PC-9 (cell line): ENCODE measurements around the gene NT5DC1. TPM values are rescaled to one million over a fixed set of nuclear protein-coding genes. Genes with fewer than 3 reads are reported as not detected.
A peak's percentile ranks its signal among the peaks of the same experiment; 100 is the strongest.

Source experiments
- BruUV-seq: library from RNA; stranded (reverse); fragments of 400-500 nt; replicated peaks from 2 replicates; lab custom pipeline; 2021; lab: Mats Ljungman, UMichigan
- CTCF ChIA-PET: fragments of 300-600 bp; sonication (Branson Sonifier 250); formaldehyde crosslinking; loops from one replicate; lab custom pipeline; 2022; ENCODE audit warnings: antibody characterized with exemption; lab: Charles Lee
- POLR2A ChIA-PET: fragments of 300-600 bp; sonication (Branson Sonifier 250); formaldehyde crosslinking; loops from one replicate; lab custom pipeline; 2022; ENCODE audit warnings: antibody characterized with exemption; ENCODE audit not compliant: unreplicated experiment; lab: Charles Lee
- DNase-seq, 2 experiments: peaks; one replicate each; pipeline versions ENCODE4 v3.0.0 to v3.0.0-alpha.2; 2015 to 2022; ENCODE audit warnings: mixed read lengths in 1 of 2
- H2AFZ ChIP-seq: fragments of 200-600 bp; sonication (generic); 2 replicates; pipeline ENCODE4 v1.8.1; 2017; ENCODE audit warnings: antibody characterized with exemption
- H3F3A ChIP-seq: fragments of 200-600 bp; sonication (generic); 2 replicates; pipeline ENCODE4 v1.8.1; 2017; ENCODE audit warnings: antibody characterized with exemption, mild to moderate bottlenecking, low read depth; ENCODE audit not compliant: insufficient read depth
- H3K27ac ChIP-seq: fragments of 200-600 bp; sonication (generic); 2 replicates; pipeline ENCODE4 v1.6.1; 2016; ENCODE audit warnings: mixed run types
- H3K27me3 ChIP-seq: fragments of 200-600 bp; sonication (generic); 2 replicates; pipeline ENCODE4 v1.6.1; 2016; ENCODE audit warnings: low read depth, mixed run types; ENCODE audit not compliant: insufficient read depth
- H3K36me3 ChIP-seq: fragments of 200-600 bp; sonication (generic); 2 replicates; pipeline ENCODE4 v1.6.1; 2016; ENCODE audit warnings: low read depth, mixed run types
- H3K4me1 ChIP-seq: fragments of 200-600 bp; sonication (generic); replicated peaks from 2 replicates; pipeline ENCODE4 v1.6.1; 2016; ENCODE audit warnings: mixed run types; ENCODE audit not compliant: insufficient read depth
- H3K4me2 ChIP-seq: fragments of 200-600 bp; sonication (generic); 2 replicates; pipeline ENCODE4 v1.6.1; 2017; ENCODE audit warnings: mixed run types
- H3K4me3 ChIP-seq: fragments of 200-600 bp; sonication (generic); 2 replicates; pipeline ENCODE4 v1.6.1; 2016; ENCODE audit warnings: mixed run types
- H3K79me2 ChIP-seq: fragments of 200-600 bp; sonication (generic); 2 replicates; pipeline ENCODE4 v1.6.1; 2017; ENCODE audit warnings: low read depth, mixed run types
- H3K9me2 ChIP-seq: fragments of 200-600 bp; sonication (generic); 2 replicates; pipeline ENCODE4 v1.8.1; 2017; ENCODE audit warnings: mild to moderate bottlenecking; ENCODE audit not compliant: insufficient read depth
- H3K9me3 ChIP-seq: fragments of 200-600 bp; sonication (generic); 2 replicates; pipeline ENCODE4 v1.8.1; 2016; ENCODE audit warnings: low read depth; ENCODE audit not compliant: insufficient read depth
- H4K20me1 ChIP-seq: fragments of 200-600 bp; sonication (generic); 2 replicates; pipeline ENCODE4 v1.8.1; 2017; ENCODE audit not compliant: insufficient read depth
- EZH2 ChIP-seq: fragments of 200-600 bp; sonication (generic); IDR thresholded peaks from 2 replicates; pipeline ENCODE4 v1.8.0; 2017; ENCODE audit warnings: antibody characterized with exemption, low read depth
- intact Hi-C: fragments of 100-400 bp; cut with micrococcal nuclease; formaldehyde crosslinking; loops from one replicate; pipeline ENCODE4 v1.10.0; 2022; ENCODE audit not compliant: unreplicated experiment
- total RNA-seq: library from RNA; stranded (reverse); gene quantifications from 2 replicates; pipeline ENCODE4 v1.2.3, GENCODE V29; 2021
- TF ChIP-seq, protein P1 (sequence below): fragments of 200-600 bp; sonication (generic); conservative IDR thresholded peaks from 2 replicates; pipeline ENCODE4 v1.6.1; 2017; ENCODE audit warnings: mixed run types, antibody characterized with exemption, mild to moderate bottlenecking, moderate library complexity

Gene NT5DC1
- total RNA-seq, 1 experiment from 2014 or later, result 33.5 TPM

DNA sequence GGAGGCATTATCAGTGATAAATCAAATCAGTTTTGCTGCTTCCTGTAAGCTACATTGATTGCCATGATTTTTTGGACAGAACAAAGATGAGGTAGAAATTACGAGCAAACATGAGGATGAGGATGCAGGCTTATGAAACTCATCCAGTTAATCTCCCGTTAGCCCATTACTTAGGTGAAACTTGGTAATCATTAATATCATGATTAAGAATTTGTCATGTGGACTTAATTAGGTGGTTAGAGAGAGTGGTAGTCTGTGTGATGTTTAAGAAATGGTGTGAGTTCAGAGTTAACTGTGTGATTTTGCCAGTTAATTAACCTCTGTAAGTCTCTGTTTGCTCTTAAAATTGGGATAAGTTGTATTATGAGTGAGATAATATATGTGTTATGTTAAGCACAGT, 91.2 kb downstream of the NT5DC1 start:
- BruUV-seq, result no TSS peak
- Histone ChIP-seq H3K79me2 (no peaks in the 10 kb centered on the region), H3K4me2 (no peak overlapping the region), H3K9me3 (no peaks in the 10 kb centered on the region), H3K27me3 (no peaks in the 10 kb centered on the region), H3K27ac (no peak overlapping the region), H3K4me3 (no peak overlapping the region), H4K20me1 (no peaks in the 10 kb centered on the region), H3K4me1 (no peaks in the 10 kb centered on the region), H3K9me2 (no peaks in the 10 kb centered on the region; the same call in 1 of the 2 replicates), H2AFZ (no peak overlapping the region), H3F3A (no peaks in the 10 kb centered on the region), H3K36me3 (no peaks in the 10 kb centered on the region)
- POLR2A ChIA-PET, result no interaction called here
- TF ChIP-seq EZH2, result no peak
- TF ChIP-seq, protein P1, sequence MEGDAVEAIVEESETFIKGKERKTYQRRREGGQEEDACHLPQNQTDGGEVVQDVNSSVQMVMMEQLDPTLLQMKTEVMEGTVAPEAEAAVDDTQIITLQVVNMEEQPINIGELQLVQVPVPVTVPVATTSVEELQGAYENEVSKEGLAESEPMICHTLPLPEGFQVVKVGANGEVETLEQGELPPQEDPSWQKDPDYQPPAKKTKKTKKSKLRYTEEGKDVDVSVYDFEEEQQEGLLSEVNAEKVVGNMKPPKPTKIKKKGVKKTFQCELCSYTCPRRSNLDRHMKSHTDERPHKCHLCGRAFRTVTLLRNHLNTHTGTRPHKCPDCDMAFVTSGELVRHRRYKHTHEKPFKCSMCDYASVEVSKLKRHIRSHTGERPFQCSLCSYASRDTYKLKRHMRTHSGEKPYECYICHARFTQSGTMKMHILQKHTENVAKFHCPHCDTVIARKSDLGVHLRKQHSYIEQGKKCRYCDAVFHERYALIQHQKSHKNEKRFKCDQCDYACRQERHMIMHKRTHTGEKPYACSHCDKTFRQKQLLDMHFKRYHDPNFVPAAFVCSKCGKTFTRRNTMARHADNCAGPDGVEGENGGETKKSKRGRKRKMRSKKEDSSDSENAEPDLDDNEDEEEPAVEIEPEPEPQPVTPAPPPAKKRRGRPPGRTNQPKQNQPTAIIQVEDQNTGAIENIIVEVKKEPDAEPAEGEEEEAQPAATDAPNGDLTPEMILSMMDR, result no peak
- DNase-seq, result peak in 1 of 2 experiments; percentile 30
- intact Hi-C loops, result no loop called here
- CTCF ChIA-PET, result no interaction called here

DNA sequence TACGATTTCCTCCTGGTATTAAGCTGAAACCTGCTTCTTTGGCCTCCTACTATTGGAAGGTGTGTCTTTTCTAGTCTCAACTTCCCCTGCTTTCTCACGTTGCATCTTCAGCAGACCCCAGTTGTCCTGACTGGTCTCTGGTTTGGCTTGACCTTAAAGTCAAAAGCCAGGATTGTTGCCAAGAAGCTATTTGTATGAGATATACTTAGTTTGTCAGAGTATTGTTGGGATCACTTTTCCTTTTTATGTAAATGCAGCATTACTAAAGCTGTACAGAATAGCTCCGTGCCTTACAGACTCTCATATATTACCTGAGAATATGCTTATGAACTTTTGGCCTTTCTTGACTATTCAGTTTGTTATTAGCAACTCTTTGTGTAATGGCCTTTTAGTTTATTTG, 92.1 kb downstream of the NT5DC1 start:
- CTCF ChIA-PET, result no interaction called here
- H4K20me1 ChIP-seq, result no peaks in the 10 kb centered on the region
- no peaks in the 10 kb centered on the region for H3K9me3 ChIP-seq
- H3K4me3 ChIP-seq, result no peak overlapping the region
- DNase-seq, result no peak
- H3K9me2 ChIP-seq, result no peaks in the 10 kb centered on the region; the same call in 1 of the 2 replicates
- intact Hi-C loops, result no loop called here
- no peak overlapping the region for H3K27ac ChIP-seq
- no peaks in the 10 kb centered on the region for H3K79me2 ChIP-seq
- H3F3A ChIP-seq, result no peaks in the 10 kb centered on the region
- no peaks in the 10 kb centered on the region for H3K27me3 ChIP-seq
- no peak overlapping the region for H3K4me2 ChIP-seq
- H3K36me3 ChIP-seq, result no peaks in the 10 kb centered on the region
- no peak overlapping the region for H2AFZ ChIP-seq
- H3K4me1 ChIP-seq, result no peaks in the 10 kb centered on the region
- TF ChIP-seq, protein P1, result no peak
- TF ChIP-seq EZH2, result no peak
- no TSS peak for BruUV-seq
- POLR2A ChIA-PET, result no interaction called here

DNA sequence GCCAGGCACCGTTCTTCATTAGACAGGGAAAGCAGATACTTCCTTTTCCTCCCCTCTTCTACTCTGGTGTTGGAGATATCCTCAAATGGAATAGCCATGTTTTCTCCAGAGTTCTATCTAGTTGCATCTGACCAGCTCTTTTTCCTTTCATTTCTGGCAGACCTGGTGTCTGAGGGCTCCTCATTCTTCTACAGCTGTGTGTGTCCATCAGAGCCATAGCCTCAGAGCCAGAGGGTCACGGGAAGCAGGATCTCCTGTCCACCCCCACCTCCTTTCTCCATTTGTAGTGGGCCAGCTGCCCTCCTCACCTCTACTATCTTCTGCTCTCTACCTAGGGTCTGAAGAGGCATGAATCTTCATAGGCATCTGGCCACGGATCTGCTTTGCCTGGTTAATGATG, 96.2 kb downstream of the NT5DC1 start:
- no TSS peak for BruUV-seq
- Histone ChIP-seq H2AFZ (no peak overlapping the region), H3K79me2 (no peaks in the 10 kb centered on the region), H3K4me1 (no peaks in the 10 kb centered on the region), H3F3A (no peaks in the 10 kb centered on the region), H3K9me2 (no peaks in the 10 kb centered on the region; the same call in none of the 2 replicates), H3K9me3 (no peaks in the 10 kb centered on the region), H3K4me3 (no peak overlapping the region), H3K4me2 (no peak overlapping the region), H3K27ac (no peak overlapping the region), H3K36me3 (no peaks in the 10 kb centered on the region), H3K27me3 (no peaks in the 10 kb centered on the region), H4K20me1 (no peaks in the 10 kb centered on the region)
- POLR2A ChIA-PET, result no interaction called here
- intact Hi-C loops, result no loop called here
- CTCF ChIA-PET, result interaction anchor here (0.6 kb wide), 1 partner anchor 469 kb away, joined by 3 read pairs; no protein-coding TSS in a partner anchor
- DNase-seq, result no peak
- no peak for TF ChIP-seq EZH2
- TF ChIP-seq, protein P1, result no peak
